ENCODE data around the gene PNPLA3.

DNA sequence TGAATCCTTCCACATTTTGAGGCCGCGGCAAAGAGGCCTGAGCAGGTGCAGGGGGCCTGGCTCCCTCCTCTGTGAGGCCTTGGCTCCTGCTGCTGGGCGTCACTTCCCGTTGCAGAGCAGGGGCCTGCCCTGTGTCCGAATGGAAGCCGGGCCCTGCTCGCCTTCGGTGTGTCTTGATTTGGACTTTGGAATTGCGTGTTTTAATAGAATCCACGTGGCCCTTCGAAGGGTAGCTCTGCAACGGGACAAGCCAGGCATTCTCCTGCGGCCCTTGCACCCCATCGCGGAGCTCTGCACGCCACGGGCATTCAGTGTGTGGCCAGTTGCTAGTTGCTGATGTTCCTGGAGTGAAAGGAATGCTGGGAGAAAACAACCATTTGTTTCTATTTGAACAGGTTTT is 57.4 kb downstream of the PNPLA3 start:
- TF ChIP-seq, protein P1, sequence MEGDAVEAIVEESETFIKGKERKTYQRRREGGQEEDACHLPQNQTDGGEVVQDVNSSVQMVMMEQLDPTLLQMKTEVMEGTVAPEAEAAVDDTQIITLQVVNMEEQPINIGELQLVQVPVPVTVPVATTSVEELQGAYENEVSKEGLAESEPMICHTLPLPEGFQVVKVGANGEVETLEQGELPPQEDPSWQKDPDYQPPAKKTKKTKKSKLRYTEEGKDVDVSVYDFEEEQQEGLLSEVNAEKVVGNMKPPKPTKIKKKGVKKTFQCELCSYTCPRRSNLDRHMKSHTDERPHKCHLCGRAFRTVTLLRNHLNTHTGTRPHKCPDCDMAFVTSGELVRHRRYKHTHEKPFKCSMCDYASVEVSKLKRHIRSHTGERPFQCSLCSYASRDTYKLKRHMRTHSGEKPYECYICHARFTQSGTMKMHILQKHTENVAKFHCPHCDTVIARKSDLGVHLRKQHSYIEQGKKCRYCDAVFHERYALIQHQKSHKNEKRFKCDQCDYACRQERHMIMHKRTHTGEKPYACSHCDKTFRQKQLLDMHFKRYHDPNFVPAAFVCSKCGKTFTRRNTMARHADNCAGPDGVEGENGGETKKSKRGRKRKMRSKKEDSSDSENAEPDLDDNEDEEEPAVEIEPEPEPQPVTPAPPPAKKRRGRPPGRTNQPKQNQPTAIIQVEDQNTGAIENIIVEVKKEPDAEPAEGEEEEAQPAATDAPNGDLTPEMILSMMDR (IDR thresholded peaks at IDR 0.05) = no peak
- TF ChIP-seq POLR2A (IDR thresholded peaks at IDR 0.05) = no peak

Data from heart left ventricle (tissue), 13 donors.